Trophoblast cell (in vitro differentiated cells and primary cell): Measurements from ENCODE around the gene DAPP1.

Source experiments
- DNase-seq, 2 donors: peaks; one replicate each; pipeline ENCODE4 v3.0.0-alpha.2; 2016
- H2AFZ ChIP-seq: 2 replicates; pipeline ENCODE4 v1.6.1; 2013; ENCODE audit warnings: low read length, moderate library complexity, mild to moderate bottlenecking; ENCODE audit not compliant: insufficient read depth, poor library complexity
- H2AK5ac ChIP-seq: 2 replicates; pipeline ENCODE4 v1.6.1; 2013; ENCODE audit warnings: mild to moderate bottlenecking, low read length
- H2BK120ac ChIP-seq: 2 replicates; pipeline ENCODE4 v1.6.1; 2013; ENCODE audit warnings: low read length, mild to moderate bottlenecking, moderate library complexity; ENCODE audit not compliant: insufficient read depth, poor library complexity
- H2BK12ac ChIP-seq: 2 replicates; pipeline ENCODE4 v1.6.1; 2013; ENCODE audit warnings: mild to moderate bottlenecking, low read length, moderate library complexity
- H2BK5ac ChIP-seq: 2 replicates; pipeline ENCODE4 v1.6.1; 2013; ENCODE audit warnings: low read length, low read depth, moderate library complexity, mild to moderate bottlenecking; ENCODE audit not compliant: poor library complexity
- H3K14ac ChIP-seq: 2 replicates; pipeline ENCODE4 v1.6.1; 2013; ENCODE audit warnings: mild to moderate bottlenecking, low read length
- H3K18ac ChIP-seq: 2 replicates; pipeline ENCODE4 v1.6.1; 2013; ENCODE audit warnings: mild to moderate bottlenecking, low read length
- H3K23ac ChIP-seq: 2 replicates; pipeline ENCODE4 v1.6.1; 2013; ENCODE audit warnings: low read length
- H3K27ac ChIP-seq: 2 replicates; pipeline ENCODE4 v1.5.1; 2013; ENCODE audit warnings: low read depth, mild to moderate bottlenecking, inconsistent platforms, low read length, moderate library complexity
- H3K27me3 ChIP-seq: 2 replicates; pipeline ENCODE4 v1.6.1; 2013; ENCODE audit warnings: inconsistent platforms, mild to moderate bottlenecking, low read length, moderate library complexity; ENCODE audit not compliant: insufficient read depth
- H3K36me3 ChIP-seq, 2 experiments: 1 replicate in 1 of 2; 2 replicates in 1 of 2; pipeline ENCODE4 v1.6.1; 2013; ENCODE audit warnings: low read length in 2 of 2, mild to moderate bottlenecking in 2 of 2, moderate library complexity in 1 of 2; ENCODE audit not compliant: insufficient read depth in 2 of 2, control insufficient read depth in 1 of 2
- H3K4ac ChIP-seq: 2 replicates; pipeline ENCODE4 v1.6.1; 2013; ENCODE audit warnings: low read depth, mild to moderate bottlenecking, low read length, moderate library complexity
- H3K4me1 ChIP-seq, 2 experiments: 1 replicate in 1 of 2; 2 replicates in 1 of 2; pipeline ENCODE4 v1.6.1; 2013; ENCODE audit warnings: low read length in 2 of 2, mild to moderate bottlenecking in 2 of 2, moderate library complexity in 1 of 2; ENCODE audit not compliant: insufficient read depth in 2 of 2, control insufficient read depth in 1 of 2
- H3K4me2 ChIP-seq: 2 replicates; pipeline ENCODE4 v1.6.1; 2013; ENCODE audit warnings: inconsistent platforms, mild to moderate bottlenecking, low read length, moderate library complexity
- H3K4me3 ChIP-seq: 2 replicates; pipeline ENCODE4 v1.5.1; 2013; ENCODE audit warnings: mild to moderate bottlenecking, low read depth, low read length, inconsistent platforms
- H3K79me1 ChIP-seq: one replicate; pipeline ENCODE4 v1.6.1; 2013; ENCODE audit warnings: low read length
- H3K79me2 ChIP-seq: 2 replicates; pipeline ENCODE4 v1.6.1; 2013; ENCODE audit warnings: low read length, mild to moderate bottlenecking; ENCODE audit not compliant: control insufficient read depth, insufficient read depth, poor library complexity
- H3K9ac ChIP-seq: 2 replicates; pipeline ENCODE4 v1.6.1; 2013; ENCODE audit warnings: mild to moderate bottlenecking, low read length
- H3K9me3 ChIP-seq: 2 replicates; pipeline ENCODE4 v1.6.1; 2013; ENCODE audit warnings: low read depth, mild to moderate bottlenecking, control low read depth, inconsistent platforms, low read length; ENCODE audit not compliant: insufficient read depth
- H4K12ac ChIP-seq: 2 replicates; pipeline ENCODE4 v1.6.1; 2013; ENCODE audit warnings: low read depth, mild to moderate bottlenecking, low read length, moderate library complexity
- H4K8ac ChIP-seq: 2 replicates; pipeline ENCODE4 v1.6.1; 2013; ENCODE audit warnings: low read depth, mild to moderate bottlenecking, low read length, moderate library complexity
- H4K91ac ChIP-seq: one replicate; pipeline ENCODE4 v1.6.1; 2013; ENCODE audit warnings: low read depth, mild to moderate bottlenecking, low read length, moderate library complexity
- WGBS: extraction: QIAGEN DNeasy Blood & Tissue Kit; methylation state at CpG from one replicate; pipeline ENCODE4 v1.1.7; 2013; ENCODE audit warnings: missing lambda C conversion rate; ENCODE audit not compliant: insufficient read length, insufficient coverage; ENCODE audit errors: extremely low coverage; 5-methylcytosine and 5-hydroxymethylcytosine counted together

Gene DAPP1

GRCh38 chr4:99838927-99839326 is 22.3 kb downstream of the DAPP1 start:
- Histone ChIP-seq H3K4ac (no peak overlapping the region), H3K14ac (no peak overlapping the region), H2BK12ac (no peak overlapping the region), H3K4me3 (no peak overlapping the region), H3K9me3 (no peaks in the 10 kb centered on the region), H3K9ac (no peak overlapping the region), H3K27ac (no peak overlapping the region), H2BK120ac (no peak overlapping the region), H3K4me2 (no peak overlapping the region), H3K27me3 (no peaks in the 10 kb centered on the region), H3K18ac (no peak overlapping the region), H3K79me2 (no peaks in the 10 kb centered on the region), H3K4me1 (peaks cover 0 to 2% of the 10 kb centered on the region in 2 experiments), H3K23ac (no peak overlapping the region), H2AK5ac (no peak overlapping the region), H3K79me1 (no peaks in the 10 kb centered on the region), H4K8ac (no peak overlapping the region), H2AFZ (no peak overlapping the region), H2BK5ac (no peak overlapping the region), H4K12ac (no peak overlapping the region), H3K36me3 (no peaks in the 10 kb centered on the region), H4K91ac (no peak overlapping the region)
- peak in 1 of 2 donors; percentile 38 for DNase-seq
- no CpG with 5 or more reads among the region's 2 CpGs for WGBS

- no CpG with 5 or more reads among the region's 4 CpGs for WGBS
- H2AK5ac ChIP-seq: no peak overlapping the region
- H2BK120ac ChIP-seq: no peak overlapping the region
- no peak overlapping the region for H3K23ac ChIP-seq
- no peak overlapping the region for H4K12ac ChIP-seq
- H3K4ac ChIP-seq: no peak overlapping the region
- peaks cover 0 to 2% of the 10 kb centered on the region in 2 experiments for H3K4me1 ChIP-seq
- no peak overlapping the region for H4K8ac ChIP-seq
- no peaks in the 10 kb centered on the region for H3K27me3 ChIP-seq
- no peak overlapping the region for H3K14ac ChIP-seq
- H3K4me2 ChIP-seq: no peak overlapping the region
- no peaks in the 10 kb centered on the region for H3K9me3 ChIP-seq
- no peak overlapping the region for H4K91ac ChIP-seq
- H3K18ac ChIP-seq: no peak overlapping the region
- no peak overlapping the region for H2BK5ac ChIP-seq
- H3K36me3 ChIP-seq: no peaks in the 10 kb centered on the region
- DNase-seq: no peak
- no peaks in the 10 kb centered on the region for H3K79me1 ChIP-seq
- H3K9ac ChIP-seq: peak overlapping the region; percentile 30
- H2BK12ac ChIP-seq: no peak overlapping the region
- no peaks in the 10 kb centered on the region for H3K79me2 ChIP-seq
- H3K4me3 ChIP-seq: no peak overlapping the region
- H3K27ac ChIP-seq: no peak overlapping the region
- no peak overlapping the region for H2AFZ ChIP-seq
These were observed 24.5 kb downstream of the DAPP1 start for GRCh38 chr4:99841129-99841528.

GRCh38 chr4:99843413-99843812 is 26.8 kb downstream of the DAPP1 start:
- no peak overlapping the region for H4K12ac ChIP-seq
- H2AK5ac ChIP-seq: no peak overlapping the region
- H3K79me1 ChIP-seq: no peaks in the 10 kb centered on the region
- no peak overlapping the region for H3K9ac ChIP-seq
- no peak overlapping the region for H2AFZ ChIP-seq
- no peak overlapping the region for H3K14ac ChIP-seq
- H3K4me1 ChIP-seq: peaks cover 0 to 2% of the 10 kb centered on the region in 2 experiments
- no peak overlapping the region for H3K4me3 ChIP-seq
- no peak overlapping the region for H3K4me2 ChIP-seq
- H3K27me3 ChIP-seq: no peaks in the 10 kb centered on the region
- no peaks in the 10 kb centered on the region for H3K36me3 ChIP-seq
- H4K91ac ChIP-seq: no peak overlapping the region
- H3K9me3 ChIP-seq: no peaks in the 10 kb centered on the region
- no peak overlapping the region for H3K4ac ChIP-seq
- H3K23ac ChIP-seq: no peak overlapping the region
- H3K27ac ChIP-seq: no peak overlapping the region
- no peak overlapping the region for H3K18ac ChIP-seq
- H2BK12ac ChIP-seq: no peak overlapping the region
- no peaks in the 10 kb centered on the region for H3K79me2 ChIP-seq
- no peak overlapping the region for H2BK5ac ChIP-seq
- no peak overlapping the region for H4K8ac ChIP-seq
- no peak for DNase-seq
- no peak overlapping the region for H2BK120ac ChIP-seq

- Histone ChIP-seq H3K79me1 (no peaks in the 10 kb centered on the region), H4K8ac (no peak overlapping the region), H4K91ac (no peak overlapping the region), H3K14ac (no peak overlapping the region), H3K9me3 (no peaks in the 10 kb centered on the region), H3K36me3 (no peaks in the 10 kb centered on the region), H2BK120ac (no peak overlapping the region), H3K9ac (no peak overlapping the region), H2AK5ac (no peak overlapping the region), H3K18ac (no peak overlapping the region), H2BK5ac (no peak overlapping the region), H3K4me3 (no peak overlapping the region), H3K4me1 (peaks cover 0 to under 1% of the 10 kb centered on the region in 2 experiments), H3K4ac (no peak overlapping the region), H2AFZ (peak overlapping the region; percentile 81), H4K12ac (no peak overlapping the region), H2BK12ac (no peak overlapping the region), H3K27me3 (no peaks in the 10 kb centered on the region), H3K23ac (no peak overlapping the region), H3K79me2 (no peaks in the 10 kb centered on the region), H3K27ac (no peak overlapping the region), H3K4me2 (no peak overlapping the region)
- WGBS: no CpG with 5 or more reads among the region's 7 CpGs
- no peak for DNase-seq
These were observed 27.4 kb downstream of the DAPP1 start for GRCh38 chr4:99844048-99844447.
